GM12874 (cell line): ENCODE results near the gene THBS2.

Experiments
- CTCF ChIP-seq: IDR thresholded peaks from 2 replicates; pipeline ENCODE4 v1.5.1; 2011; ENCODE audit warnings: low read depth, mild to moderate bottlenecking, control low read depth, low read length, moderate library complexity; ENCODE audit not compliant: insufficient read depth

THBS2 gene

GRCh38 chr6:169168706-169169105 lies 84.9 kb downstream of the THBS2 start:
- no peak for TF ChIP-seq CTCF

DNA sequence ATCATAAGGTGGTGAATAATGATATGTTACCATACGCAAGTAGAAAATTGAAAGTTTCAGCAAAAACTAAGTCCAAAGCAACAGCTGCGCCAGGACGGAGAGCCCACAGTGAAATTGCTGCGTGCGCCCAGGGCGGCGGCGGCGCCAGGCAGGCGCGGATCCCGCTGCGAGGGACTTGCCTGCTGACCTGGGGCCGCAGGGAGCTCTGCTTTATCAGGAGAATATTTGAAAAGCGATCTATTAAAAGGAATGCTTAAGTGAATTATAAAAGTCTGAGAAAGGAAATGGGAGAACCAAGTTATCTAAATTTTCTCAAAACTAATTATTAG lies 85.4 kb downstream of the THBS2 start:
- TF ChIP-seq CTCF = no peak

DNA sequence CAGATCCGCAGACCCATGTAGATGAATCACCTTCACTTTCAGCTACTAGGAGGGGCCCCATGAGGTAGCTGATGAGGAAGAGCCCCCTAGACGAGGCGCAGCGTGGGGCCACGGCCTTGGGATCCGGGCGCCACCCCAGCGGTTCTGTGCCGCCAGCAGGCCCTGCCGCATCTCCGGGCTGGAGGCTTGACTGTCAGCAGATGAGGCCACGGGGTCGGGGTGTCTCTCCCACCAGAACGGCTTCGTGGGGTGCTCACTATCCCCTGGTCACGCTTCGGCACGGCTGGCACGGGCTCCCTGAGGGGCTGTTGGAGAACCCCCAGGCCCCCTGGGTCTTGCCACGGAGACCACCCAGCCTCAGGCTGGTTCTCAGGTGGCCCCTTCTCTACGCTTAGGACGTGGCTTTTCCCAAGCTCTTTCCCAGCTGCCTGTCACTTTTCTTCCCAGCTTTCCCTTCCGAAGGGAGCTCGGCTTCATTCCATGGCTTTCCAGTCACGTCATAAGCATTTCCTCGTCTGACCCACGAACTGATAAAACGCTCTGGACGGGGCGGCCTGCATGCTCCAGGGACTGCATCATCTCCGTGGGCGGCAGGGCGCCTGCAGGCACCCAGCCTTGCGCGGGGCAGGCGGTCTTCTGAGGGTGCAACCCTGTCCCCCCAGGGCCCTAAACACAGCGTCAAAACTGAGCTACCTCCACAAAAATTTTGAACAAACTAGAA lies 85.9 kb downstream of the THBS2 start:
- no peak for TF ChIP-seq CTCF

DNA sequence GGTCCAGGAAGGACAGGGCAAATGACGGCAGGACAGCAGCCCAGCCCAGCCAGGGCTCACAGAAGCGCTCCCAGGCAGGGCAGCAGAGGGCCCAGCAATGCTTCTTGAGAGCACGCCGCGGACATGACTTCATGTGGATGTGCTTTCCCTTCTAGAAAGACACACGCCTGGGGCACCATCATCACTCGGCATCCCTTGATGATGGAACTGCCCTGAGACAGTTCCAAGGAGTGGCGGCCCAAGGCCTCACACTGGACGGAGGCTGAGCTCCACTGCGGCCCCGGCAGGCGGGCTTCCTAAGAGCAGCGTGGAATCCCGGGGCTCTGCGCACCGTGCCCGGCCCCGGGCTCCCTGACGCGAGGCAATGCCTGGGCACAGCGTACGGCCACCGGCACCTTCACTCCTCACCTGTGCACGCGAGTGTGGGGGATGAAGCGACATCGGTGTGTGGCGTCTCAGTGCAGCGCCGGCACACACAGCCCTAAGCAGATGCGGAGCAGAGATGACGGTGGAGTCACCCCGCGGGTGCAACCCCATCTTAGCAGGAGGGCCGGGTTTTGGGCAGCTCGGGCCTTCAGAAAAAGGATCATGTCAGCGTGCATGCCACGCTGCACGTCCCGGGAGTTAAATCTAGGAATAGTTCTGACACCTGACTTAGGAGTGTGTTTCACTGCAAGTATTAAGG lies 86.6 kb downstream of the THBS2 start:
- no peak for TF ChIP-seq CTCF
